Ishikawa (cell line): Measurements from ENCODE around the gene MAK.

Experiments used
- CREB1 ChIP-seq: IDR thresholded peaks from 2 replicates; pipeline ENCODE4 v1.6.1; 2012; ENCODE audit warnings: low read depth
- EGR1 ChIP-seq: IDR thresholded peaks from 2 replicates; pipeline ENCODE4 v1.6.1; 2012
- EP300 ChIP-seq: IDR thresholded peaks from 2 replicates; pipeline ENCODE4 v1.6.1; 2012; ENCODE audit warnings: borderline replicate concordance
- FOXM1 ChIP-seq: IDR thresholded peaks from 2 replicates; pipeline ENCODE4 v1.6.1; 2012; ENCODE audit warnings: low read depth, borderline replicate concordance
- NFIC ChIP-seq: IDR thresholded peaks from 2 replicates; pipeline ENCODE4 v1.6.1; 2012
- RAD21 ChIP-seq: IDR thresholded peaks from 2 replicates; pipeline ENCODE4 v1.6.1; 2012; ENCODE audit warnings: low read depth
- TAF1 ChIP-seq: IDR thresholded peaks from 2 replicates; pipeline ENCODE4 v1.6.1; 2012; ENCODE audit warnings: low read depth, mild to moderate bottlenecking
- TCF12 ChIP-seq: IDR thresholded peaks from 2 replicates; pipeline ENCODE4 v1.6.1; 2012; ENCODE audit warnings: low read depth
- TEAD4 ChIP-seq: IDR thresholded peaks from 2 replicates; pipeline ENCODE4 v1.6.1; 2012
- YY1 ChIP-seq: IDR thresholded peaks from 2 replicates; pipeline ENCODE4 v1.6.1; 2012; ENCODE audit warnings: low read depth
- ZBTB7A ChIP-seq: IDR thresholded peaks from 2 replicates; pipeline ENCODE4 v1.6.1; 2012; ENCODE audit warnings: low read depth
- TF ChIP-seq, protein P1 (sequence below): IDR thresholded peaks from 2 replicates; pipeline ENCODE4 v1.6.1; 2012
- TF ChIP-seq, protein P2 (sequence below): IDR thresholded peaks from 2 replicates; pipeline ENCODE4 v1.6.1; 2012; ENCODE audit warnings: low read depth, mild to moderate bottlenecking
- TF ChIP-seq, protein P3 (sequence below): IDR thresholded peaks from 2 replicates; pipeline ENCODE4 v1.6.1; 2012

DNA sequence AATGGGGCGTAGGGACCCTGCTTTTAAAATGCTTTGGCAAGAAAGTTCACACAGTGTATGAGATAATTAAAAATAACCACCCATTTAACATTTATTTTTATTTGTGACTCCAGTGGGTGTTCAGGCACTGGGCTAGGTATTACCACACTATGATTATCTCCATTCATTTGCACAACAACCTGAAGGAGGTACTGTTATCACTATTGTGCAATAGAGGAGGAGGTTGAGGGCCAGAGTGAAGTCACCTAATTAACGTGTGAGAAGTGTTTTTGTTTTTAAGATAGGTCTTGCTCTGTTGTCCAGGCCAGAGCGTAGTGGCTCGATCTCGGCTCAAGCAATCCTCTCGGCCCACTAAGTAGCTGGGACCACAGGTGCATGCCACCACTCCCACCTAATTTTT, 29.2 kb downstream of the MAK start:
- TF ChIP-seq YY1 (no peak), TEAD4 (no peak), RAD21 (no peak), ZBTB7A (no peak), EGR1 (no peak), NFIC (no peak), FOXM1 (no peak), EP300 (no peak), TAF1 (no peak), TCF12 (no peak), CREB1 (no peak)
- TF ChIP-seq, protein P1, sequence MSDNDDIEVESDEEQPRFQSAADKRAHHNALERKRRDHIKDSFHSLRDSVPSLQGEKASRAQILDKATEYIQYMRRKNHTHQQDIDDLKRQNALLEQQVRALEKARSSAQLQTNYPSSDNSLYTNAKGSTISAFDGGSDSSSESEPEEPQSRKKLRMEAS = no peak
- TF ChIP-seq, protein P2, sequence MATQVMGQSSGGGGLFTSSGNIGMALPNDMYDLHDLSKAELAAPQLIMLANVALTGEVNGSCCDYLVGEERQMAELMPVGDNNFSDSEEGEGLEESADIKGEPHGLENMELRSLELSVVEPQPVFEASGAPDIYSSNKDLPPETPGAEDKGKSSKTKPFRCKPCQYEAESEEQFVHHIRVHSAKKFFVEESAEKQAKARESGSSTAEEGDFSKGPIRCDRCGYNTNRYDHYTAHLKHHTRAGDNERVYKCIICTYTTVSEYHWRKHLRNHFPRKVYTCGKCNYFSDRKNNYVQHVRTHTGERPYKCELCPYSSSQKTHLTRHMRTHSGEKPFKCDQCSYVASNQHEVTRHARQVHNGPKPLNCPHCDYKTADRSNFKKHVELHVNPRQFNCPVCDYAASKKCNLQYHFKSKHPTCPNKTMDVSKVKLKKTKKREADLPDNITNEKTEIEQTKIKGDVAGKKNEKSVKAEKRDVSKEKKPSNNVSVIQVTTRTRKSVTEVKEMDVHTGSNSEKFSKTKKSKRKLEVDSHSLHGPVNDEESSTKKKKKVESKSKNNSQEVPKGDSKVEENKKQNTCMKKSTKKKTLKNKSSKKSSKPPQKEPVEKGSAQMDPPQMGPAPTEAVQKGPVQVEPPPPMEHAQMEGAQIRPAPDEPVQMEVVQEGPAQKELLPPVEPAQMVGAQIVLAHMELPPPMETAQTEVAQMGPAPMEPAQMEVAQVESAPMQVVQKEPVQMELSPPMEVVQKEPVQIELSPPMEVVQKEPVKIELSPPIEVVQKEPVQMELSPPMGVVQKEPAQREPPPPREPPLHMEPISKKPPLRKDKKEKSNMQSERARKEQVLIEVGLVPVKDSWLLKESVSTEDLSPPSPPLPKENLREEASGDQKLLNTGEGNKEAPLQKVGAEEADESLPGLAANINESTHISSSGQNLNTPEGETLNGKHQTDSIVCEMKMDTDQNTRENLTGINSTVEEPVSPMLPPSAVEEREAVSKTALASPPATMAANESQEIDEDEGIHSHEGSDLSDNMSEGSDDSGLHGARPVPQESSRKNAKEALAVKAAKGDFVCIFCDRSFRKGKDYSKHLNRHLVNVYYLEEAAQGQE = no peak
- TF ChIP-seq, protein P3, sequence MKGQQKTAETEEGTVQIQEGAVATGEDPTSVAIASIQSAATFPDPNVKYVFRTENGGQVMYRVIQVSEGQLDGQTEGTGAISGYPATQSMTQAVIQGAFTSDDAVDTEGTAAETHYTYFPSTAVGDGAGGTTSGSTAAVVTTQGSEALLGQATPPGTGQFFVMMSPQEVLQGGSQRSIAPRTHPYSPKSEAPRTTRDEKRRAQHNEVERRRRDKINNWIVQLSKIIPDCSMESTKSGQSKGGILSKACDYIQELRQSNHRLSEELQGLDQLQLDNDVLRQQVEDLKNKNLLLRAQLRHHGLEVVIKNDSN = no peak
